ENCODE results near the gene LLGL1. TPM values are rescaled to one million over a fixed set of nuclear protein-coding genes. Genes with fewer than 3 reads are reported as not detected.

The LLGL1 gene
- polyA plus RNA-seq, 3 donors: 0.52 to 10.8 (median 0.76) TPM

GRCh38 chr17:18248300-18248731 lies 22.9 kb downstream of the LLGL1 start:
- H3K9me3 ChIP-seq (replicated peaks in 1 of 2; ENCODE audit: control insufficient read depth in 1 of 2, insufficient read depth in 1 of 2, low read length in 2 of 2): no peaks in the 10 kb centered on the region
- Mint-ChIP-seq H3K36me3 (peaks cover 78 to 96% of the 10 kb centered on the region in 2 donors), H3K9me3 (no peaks in the 10 kb centered on the region), H3K4me3 (no peak overlapping the region), H3K4me1 (peaks cover 6% of the 10 kb centered on the region), H3K27ac (peak overlapping the region in 5 of 7 donors; percentile 48 to 81 (median 68)), H3K27me3 (ENCODE audit: low read depth in 3 of 3) (peaks cover 0 to 3% (median 1%) of the 10 kb centered on the region in 3 donors)
- no peak overlapping the region for H2AFZ ChIP-seq (ENCODE audit: insufficient read depth, low read depth, low read length, poor library complexity, severe bottlenecking)
- no peak overlapping the region for H3K4me3 ChIP-seq (replicated peaks in 1 of 3; ENCODE audit: low read depth in 2 of 3, low read length in 3 of 3)
- H3K79me2 ChIP-seq (ENCODE audit: insufficient read depth, low read length): no peaks in the 10 kb centered on the region
- H3K36me3 ChIP-seq (replicated peaks in 1 of 2; ENCODE audit: control insufficient read depth in 1 of 2, insufficient read depth in 2 of 2, low read length in 2 of 2): peaks cover 81 to 95% of the 10 kb centered on the region in 2 donors
- DNase-seq: peak; percentile 54 to 60 (median 54)
- H3K4me1 ChIP-seq (ENCODE audit: control insufficient read depth in 1 of 2, insufficient read depth in 2 of 2, low read length in 2 of 2): no peaks in the 10 kb centered on the region
- no peak overlapping the region for H3K9ac ChIP-seq (ENCODE audit: insufficient read depth, low read length, poor library complexity, severe bottlenecking)
- H3K27ac ChIP-seq (ENCODE audit: low read depth in 1 of 2, low read length in 2 of 2): no peak overlapping the region
- no peak overlapping the region for H3K4me2 ChIP-seq (replicated peaks; ENCODE audit: extremely low read depth, low read length, poor library complexity, severe bottlenecking)
- intact Hi-C loops (cut with micrococcal nuclease): no loop called here
- WGBS (ENCODE audit: insufficient coverage): 39% methylated on average over 9 of the region's 9 CpGs
- peak; percentile 83 for TF ChIP-seq CTCF (IDR thresholded peaks at IDR 0.05)
- H4K20me1 ChIP-seq (ENCODE audit: insufficient read depth, low read length): peaks cover 88% of the 10 kb centered on the region
- no peaks in the 10 kb centered on the region for H3K27me3 ChIP-seq (ENCODE audit: control insufficient read depth in 2 of 2, insufficient read depth in 2 of 2, low read length in 2 of 2)

- Histone ChIP-seq H3K27me3 (ENCODE audit: control insufficient read depth in 2 of 2, insufficient read depth in 2 of 2, low read length in 2 of 2) (no peaks in the 10 kb centered on the region), H3K9ac (ENCODE audit: insufficient read depth, low read length, poor library complexity, severe bottlenecking) (no peak overlapping the region), H3K4me3 (replicated peaks in 1 of 3; ENCODE audit: low read depth in 2 of 3, low read length in 3 of 3) (no peak overlapping the region), H3K9me3 (replicated peaks in 1 of 2; ENCODE audit: control insufficient read depth in 1 of 2, insufficient read depth in 1 of 2, low read length in 2 of 2) (no peaks in the 10 kb centered on the region), H4K20me1 (ENCODE audit: insufficient read depth, low read length) (peaks cover 88% of the 10 kb centered on the region), H3K4me1 (ENCODE audit: control insufficient read depth in 1 of 2, insufficient read depth in 2 of 2, low read length in 2 of 2) (no peaks in the 10 kb centered on the region), H3K4me2 (replicated peaks; ENCODE audit: extremely low read depth, low read length, poor library complexity, severe bottlenecking) (no peak overlapping the region), H3K79me2 (ENCODE audit: insufficient read depth, low read length) (no peaks in the 10 kb centered on the region), H3K27ac (ENCODE audit: low read depth in 1 of 2, low read length in 2 of 2) (no peak overlapping the region), H3K36me3 (replicated peaks in 1 of 2; ENCODE audit: control insufficient read depth in 1 of 2, insufficient read depth in 2 of 2, low read length in 2 of 2) (peaks cover 81 to 95% of the 10 kb centered on the region in 2 donors), H2AFZ (ENCODE audit: insufficient read depth, low read depth, low read length, poor library complexity, severe bottlenecking) (no peak overlapping the region)
- Mint-ChIP-seq H3K4me3 (no peak overlapping the region), H3K36me3 (peaks cover 83 to 97% of the 10 kb centered on the region in 2 donors), H3K27me3 (ENCODE audit: low read depth in 3 of 3) (peaks cover 0 to 3% (median 1%) of the 10 kb centered on the region in 3 donors), H3K27ac (peak overlapping the region in 3 of 7 donors; percentile 46 to 78 (median 68)), H3K4me1 (peaks cover 6% of the 10 kb centered on the region), H3K9me3 (no peaks in the 10 kb centered on the region)
- no peak for DNase-seq
- no peak for TF ChIP-seq CTCF (IDR thresholded peaks at IDR 0.05)
- WGBS (ENCODE audit: insufficient coverage): 95% methylated on average over 2 of the region's 7 CpGs
- intact Hi-C loops (cut with micrococcal nuclease): no loop called here
Observed at GRCh38 chr17:18248811-18249210, 23.4 kb downstream of the LLGL1 start.
